ENCODE data around the gene USB1.

DNA sequence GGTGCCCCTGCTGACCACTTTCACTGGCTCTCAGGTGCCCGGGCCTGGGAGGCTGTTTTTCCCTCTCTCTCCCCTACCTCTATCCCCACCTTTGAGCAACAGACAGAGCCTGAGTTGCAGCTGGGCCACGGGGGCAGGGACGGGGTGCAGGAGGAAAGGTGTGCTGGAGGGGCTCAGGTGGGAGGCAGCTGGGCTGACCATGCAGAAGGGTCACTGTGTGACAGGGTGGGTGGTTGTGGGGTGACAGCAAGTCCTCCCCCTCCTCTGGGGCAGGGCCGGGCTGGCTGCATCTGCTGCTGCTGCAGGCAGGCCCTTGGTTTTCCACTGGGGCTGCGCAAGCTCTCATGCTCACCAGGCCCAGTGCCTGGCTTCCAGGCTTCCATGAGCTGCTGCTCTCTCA, 7.3 kb upstream of the USB1 start:
- TF ChIP-seq, protein P1, sequence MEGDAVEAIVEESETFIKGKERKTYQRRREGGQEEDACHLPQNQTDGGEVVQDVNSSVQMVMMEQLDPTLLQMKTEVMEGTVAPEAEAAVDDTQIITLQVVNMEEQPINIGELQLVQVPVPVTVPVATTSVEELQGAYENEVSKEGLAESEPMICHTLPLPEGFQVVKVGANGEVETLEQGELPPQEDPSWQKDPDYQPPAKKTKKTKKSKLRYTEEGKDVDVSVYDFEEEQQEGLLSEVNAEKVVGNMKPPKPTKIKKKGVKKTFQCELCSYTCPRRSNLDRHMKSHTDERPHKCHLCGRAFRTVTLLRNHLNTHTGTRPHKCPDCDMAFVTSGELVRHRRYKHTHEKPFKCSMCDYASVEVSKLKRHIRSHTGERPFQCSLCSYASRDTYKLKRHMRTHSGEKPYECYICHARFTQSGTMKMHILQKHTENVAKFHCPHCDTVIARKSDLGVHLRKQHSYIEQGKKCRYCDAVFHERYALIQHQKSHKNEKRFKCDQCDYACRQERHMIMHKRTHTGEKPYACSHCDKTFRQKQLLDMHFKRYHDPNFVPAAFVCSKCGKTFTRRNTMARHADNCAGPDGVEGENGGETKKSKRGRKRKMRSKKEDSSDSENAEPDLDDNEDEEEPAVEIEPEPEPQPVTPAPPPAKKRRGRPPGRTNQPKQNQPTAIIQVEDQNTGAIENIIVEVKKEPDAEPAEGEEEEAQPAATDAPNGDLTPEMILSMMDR (IDR thresholded peaks at IDR 0.05), result no peak
- TF ChIP-seq EZH2phosphoT487 (IDR thresholded peaks at IDR 0.05), result no peak
